Nephron progenitor cell (in vitro differentiated cells): Measurements from ENCODE around the gene FAM53B.
A peak's percentile ranks its signal among the peaks of the same experiment; 100 is the strongest.

ENCODE experiments used
- DNase-seq: peaks from one replicate; pipeline ENCODE4 v3.0.0; 2021
- H3K27ac Mint-ChIP-seq: 2 replicates; pipeline ENCODE4 v1.8.0; 2021; ENCODE audit warnings: mild to moderate bottlenecking, moderate library complexity, mixed read lengths
- H3K27me3 Mint-ChIP-seq: 2 replicates; pipeline ENCODE4 v1.8.0; 2021; ENCODE audit warnings: mild to moderate bottlenecking, low read depth, mixed read lengths; ENCODE audit not compliant: poor library complexity
- H3K36me3 Mint-ChIP-seq: 2 replicates; pipeline ENCODE4 v1.8.0; 2021; ENCODE audit warnings: low read depth, mixed read lengths
- H3K4me1 Mint-ChIP-seq: 2 replicates; pipeline ENCODE4 v1.8.0; 2021; ENCODE audit warnings: mixed read lengths
- H3K4me3 Mint-ChIP-seq: 2 replicates; pipeline ENCODE4 v1.8.0; 2021; ENCODE audit warnings: mild to moderate bottlenecking, moderate library complexity, mixed read lengths
- H3K9me3 Mint-ChIP-seq: 2 replicates; pipeline ENCODE4 v1.8.0; 2021; ENCODE audit warnings: mild to moderate bottlenecking, moderate library complexity, mixed read lengths
- TF ChIP-seq, protein P1 (sequence below): fragments of 200-600 bp; sonication (generic); IDR thresholded peaks from 2 replicates; pipeline ENCODE4 v1.5.0; 2021; ENCODE audit warnings: antibody characterized with exemption

Gene FAM53B

DNA sequence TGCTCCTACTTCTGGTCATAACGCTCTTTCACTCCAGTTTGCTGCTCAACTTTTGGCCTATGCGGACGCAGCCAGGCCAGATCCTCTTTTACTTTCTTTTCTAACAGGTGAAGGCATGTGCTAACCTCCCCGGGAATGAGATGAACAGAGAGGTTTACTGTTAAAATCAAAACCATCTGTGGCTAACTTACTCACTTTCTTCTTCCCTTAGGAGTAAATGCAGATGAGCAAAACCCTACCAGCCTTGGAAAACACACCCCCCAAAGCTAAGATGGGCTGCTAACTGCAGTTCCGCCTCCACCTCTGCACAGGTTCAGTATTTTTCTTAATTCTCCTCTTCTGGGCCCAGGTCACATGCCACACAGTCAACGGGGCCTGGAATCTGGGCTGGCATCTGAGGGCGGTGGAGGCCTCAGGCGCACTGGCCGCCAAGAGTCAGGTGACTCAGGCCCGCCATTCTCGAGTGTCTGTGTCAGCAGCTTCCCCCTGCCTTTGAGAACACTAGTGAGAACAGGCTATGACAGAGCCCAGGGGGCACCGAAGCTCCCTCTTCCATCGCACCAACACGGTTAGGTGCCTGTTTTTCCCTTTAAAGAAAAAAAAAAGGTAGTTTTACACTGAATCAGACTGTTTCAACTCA lies 11.1 kb downstream of the FAM53B start:
- Mint-ChIP-seq H3K36me3 (peaks cover 20% of the 10 kb centered on the region), H3K27ac (peak overlapping the region; percentile 90), H3K9me3 (no peaks in the 10 kb centered on the region), H3K27me3 (peaks cover 5% of the 10 kb centered on the region), H3K4me1 (peaks cover 74% of the 10 kb centered on the region), H3K4me3 (no peak overlapping the region)
- TF ChIP-seq, protein P1, sequence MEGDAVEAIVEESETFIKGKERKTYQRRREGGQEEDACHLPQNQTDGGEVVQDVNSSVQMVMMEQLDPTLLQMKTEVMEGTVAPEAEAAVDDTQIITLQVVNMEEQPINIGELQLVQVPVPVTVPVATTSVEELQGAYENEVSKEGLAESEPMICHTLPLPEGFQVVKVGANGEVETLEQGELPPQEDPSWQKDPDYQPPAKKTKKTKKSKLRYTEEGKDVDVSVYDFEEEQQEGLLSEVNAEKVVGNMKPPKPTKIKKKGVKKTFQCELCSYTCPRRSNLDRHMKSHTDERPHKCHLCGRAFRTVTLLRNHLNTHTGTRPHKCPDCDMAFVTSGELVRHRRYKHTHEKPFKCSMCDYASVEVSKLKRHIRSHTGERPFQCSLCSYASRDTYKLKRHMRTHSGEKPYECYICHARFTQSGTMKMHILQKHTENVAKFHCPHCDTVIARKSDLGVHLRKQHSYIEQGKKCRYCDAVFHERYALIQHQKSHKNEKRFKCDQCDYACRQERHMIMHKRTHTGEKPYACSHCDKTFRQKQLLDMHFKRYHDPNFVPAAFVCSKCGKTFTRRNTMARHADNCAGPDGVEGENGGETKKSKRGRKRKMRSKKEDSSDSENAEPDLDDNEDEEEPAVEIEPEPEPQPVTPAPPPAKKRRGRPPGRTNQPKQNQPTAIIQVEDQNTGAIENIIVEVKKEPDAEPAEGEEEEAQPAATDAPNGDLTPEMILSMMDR, result no peak
- no peak for DNase-seq

DNA sequence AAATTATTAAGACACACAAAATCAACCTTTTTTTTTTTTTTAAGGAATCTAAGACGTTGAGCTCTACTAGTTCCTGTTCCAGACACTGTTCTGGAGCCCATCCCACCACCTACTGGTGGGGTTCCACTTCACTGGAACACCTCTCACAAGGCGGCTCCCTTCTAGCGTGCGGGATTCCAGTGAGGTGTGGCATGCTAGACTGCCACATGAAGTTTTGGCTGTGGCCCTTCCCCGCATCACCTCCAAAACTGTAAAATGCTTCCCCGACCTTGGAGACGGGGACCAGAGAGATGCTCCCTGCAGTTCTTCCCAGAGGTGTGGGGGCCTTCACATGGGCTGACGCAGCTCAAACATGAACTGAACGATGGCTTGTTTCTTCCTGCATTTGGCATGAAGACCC lies 12.6 kb downstream of the FAM53B start:
- Mint-ChIP-seq H3K4me1 (peaks cover 60% of the 10 kb centered on the region), H3K4me3 (no peak overlapping the region), H3K27ac (peak overlapping the region; percentile 32), H3K27me3 (peaks cover 5% of the 10 kb centered on the region), H3K9me3 (no peaks in the 10 kb centered on the region), H3K36me3 (peaks cover 21% of the 10 kb centered on the region)
- no peak for DNase-seq
- TF ChIP-seq, protein P1, result no peak

DNA sequence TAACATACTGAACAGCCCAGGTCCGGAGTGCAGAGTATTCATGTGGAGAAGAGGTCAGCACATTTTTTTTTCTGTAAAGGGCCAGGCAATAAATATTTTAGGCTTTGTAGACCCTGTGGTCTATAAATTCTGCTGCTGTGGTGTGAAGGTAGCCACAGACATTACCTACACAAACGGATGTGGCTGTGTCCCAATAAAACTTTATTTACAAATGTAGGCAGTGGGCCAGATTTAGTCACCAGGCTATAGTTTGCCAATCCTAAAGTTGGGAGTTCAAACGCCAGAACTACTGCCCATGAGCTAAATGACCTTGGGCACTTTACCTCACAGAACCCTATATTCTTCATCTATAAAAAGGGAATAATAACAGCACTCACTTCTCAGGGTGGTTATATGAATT lies 13.4 kb downstream of the FAM53B start:
- TF ChIP-seq, protein P1, result no peak
- H3K4me3 Mint-ChIP-seq, result no peak overlapping the region
- DNase-seq, result no peak
- H3K27me3 Mint-ChIP-seq, result peaks cover 5% of the 10 kb centered on the region
- H3K4me1 Mint-ChIP-seq, result peaks cover 53% of the 10 kb centered on the region
- no peaks in the 10 kb centered on the region for H3K9me3 Mint-ChIP-seq
- no peak overlapping the region for H3K27ac Mint-ChIP-seq
- peaks cover 21% of the 10 kb centered on the region for H3K36me3 Mint-ChIP-seq

DNA sequence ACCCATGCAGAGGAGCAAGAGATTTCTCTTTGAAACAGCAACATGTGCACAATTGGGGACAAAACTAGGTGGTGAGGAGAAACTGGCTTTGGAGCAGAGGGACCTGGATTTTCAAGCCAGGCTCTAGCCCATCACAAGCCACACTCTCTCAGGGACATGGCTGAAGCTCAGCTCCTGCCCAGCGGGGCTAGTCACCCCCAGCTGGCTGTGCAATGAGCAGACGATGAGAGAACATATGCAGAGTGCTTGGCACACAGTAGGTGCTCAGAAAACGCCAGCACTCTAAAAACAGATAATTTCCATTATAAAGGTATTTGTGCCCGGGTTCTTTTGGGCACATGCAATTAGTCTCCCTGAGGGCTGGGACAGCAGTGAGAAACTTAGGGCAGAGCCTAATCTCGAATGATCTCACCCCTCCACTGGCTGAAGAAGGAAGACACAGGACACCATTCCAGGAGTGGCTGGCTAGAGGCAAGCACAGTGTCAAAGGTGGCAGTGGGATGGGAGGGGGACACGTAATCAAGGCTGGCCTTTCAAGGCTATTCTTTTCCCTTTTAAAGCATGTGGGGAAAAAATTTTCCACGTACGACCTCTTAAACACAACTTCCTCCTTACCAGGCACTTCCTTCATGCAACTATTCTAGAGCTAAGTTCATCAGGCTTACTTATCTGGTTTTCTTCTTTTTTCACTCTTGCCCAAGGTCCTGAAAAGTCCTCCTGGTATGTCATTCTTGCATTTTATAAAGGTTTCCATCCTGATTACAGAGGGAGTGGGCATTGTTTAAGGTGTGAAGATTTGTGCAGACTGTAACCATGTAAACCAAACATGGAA lies 15.1 kb downstream of the FAM53B start:
- Mint-ChIP-seq H3K4me3 (no peak overlapping the region), H3K4me1 (peaks cover 53% of the 10 kb centered on the region), H3K9me3 (no peaks in the 10 kb centered on the region), H3K27ac (peak overlapping the region; percentile 61), H3K36me3 (peaks cover 21% of the 10 kb centered on the region), H3K27me3 (peaks cover 5% of the 10 kb centered on the region)
- TF ChIP-seq, protein P1, result no peak
- no peak for DNase-seq

DNA sequence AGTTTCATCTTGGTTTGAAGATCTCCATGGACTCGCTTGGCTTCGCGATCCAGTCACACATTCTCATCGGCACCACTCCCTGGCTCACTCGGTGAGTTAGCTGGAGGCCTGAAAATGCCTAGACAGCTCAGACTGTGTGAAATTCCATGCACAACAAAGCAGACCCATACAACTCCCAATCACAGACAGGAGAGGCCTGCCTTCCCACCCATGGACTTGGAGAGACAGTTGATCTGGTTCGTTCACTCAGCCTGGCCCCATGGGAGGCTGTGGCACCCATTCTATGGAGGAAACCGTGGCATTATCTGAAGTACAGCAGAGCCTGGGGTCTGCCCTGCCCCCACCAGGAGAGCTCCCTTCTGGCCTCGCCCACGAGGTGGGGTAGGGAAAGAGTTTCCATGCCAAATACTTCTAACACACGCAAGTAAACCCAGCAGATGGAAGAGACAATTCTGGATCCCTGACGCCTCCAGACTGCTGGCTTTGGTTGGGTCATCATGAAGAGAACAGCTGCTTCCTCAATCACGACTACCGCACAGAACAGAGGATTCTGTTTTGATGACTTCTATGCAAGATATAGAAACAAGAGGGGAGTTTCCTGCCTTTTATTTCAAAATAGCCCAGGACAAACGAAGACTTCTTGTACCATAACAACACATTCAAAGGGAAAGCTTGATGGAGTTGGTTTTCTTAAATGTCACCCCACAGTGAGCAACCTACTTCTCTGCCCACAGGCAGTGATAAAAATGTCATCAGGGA lies 15.9 kb downstream of the FAM53B start:
- Mint-ChIP-seq H3K9me3 (no peaks in the 10 kb centered on the region), H3K4me1 (peaks cover 53% of the 10 kb centered on the region), H3K27ac (peak overlapping the region; percentile 61), H3K27me3 (peaks cover 5% of the 10 kb centered on the region), H3K4me3 (no peak overlapping the region), H3K36me3 (peaks cover 21% of the 10 kb centered on the region)
- TF ChIP-seq, protein P1, result no peak
- no peak for DNase-seq
